GM12874 (cell line): ENCODE data around the gene TRNAU1AP.

Experiments
- CTCF ChIP-seq: IDR thresholded peaks from 2 replicates; pipeline ENCODE4 v1.5.1; 2011; ENCODE audit warnings: low read depth, mild to moderate bottlenecking, control low read depth, low read length, moderate library complexity; ENCODE audit not compliant: insufficient read depth

Gene TRNAU1AP

DNA sequence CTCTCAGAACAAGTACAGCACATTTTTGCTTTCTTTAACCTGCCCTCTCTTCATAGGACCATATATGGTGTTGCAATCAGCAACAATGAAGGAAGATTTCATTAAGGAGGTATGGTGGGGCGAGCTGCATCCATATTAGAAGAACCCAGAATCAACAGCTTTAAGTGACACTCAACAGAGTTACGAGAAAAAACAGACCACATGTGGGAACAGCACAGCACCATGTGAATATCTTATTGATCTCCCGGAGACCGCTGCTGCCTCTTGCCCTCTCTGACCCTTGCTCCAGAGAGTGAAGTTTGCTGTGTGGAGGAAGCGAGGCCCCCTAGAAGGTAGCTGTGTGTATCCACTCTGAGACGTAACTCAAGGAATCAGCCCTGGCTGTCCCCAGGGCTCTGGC, 52.1 kb downstream of the TRNAU1AP start:
- TF ChIP-seq CTCF: no peak

DNA sequence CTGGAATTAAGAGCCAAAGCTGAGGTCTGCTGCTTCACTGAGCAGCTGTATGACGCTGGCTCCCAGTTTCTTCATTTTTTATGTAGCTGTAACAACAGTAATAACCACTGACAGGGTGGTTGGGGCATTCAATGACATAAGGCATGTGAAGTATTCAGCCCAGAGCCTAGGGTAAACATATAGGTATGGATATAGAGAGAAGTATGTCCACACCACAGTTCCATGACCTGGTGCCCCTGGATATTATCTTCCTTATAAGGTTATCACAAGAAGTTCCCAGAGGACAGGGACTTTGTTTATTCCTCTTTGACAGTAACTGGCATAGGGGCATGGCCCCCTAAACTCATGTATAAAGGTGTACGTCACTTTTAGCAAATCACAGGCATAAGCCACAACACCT, 53.9 kb downstream of the TRNAU1AP start:
- TF ChIP-seq CTCF: no peak

DNA sequence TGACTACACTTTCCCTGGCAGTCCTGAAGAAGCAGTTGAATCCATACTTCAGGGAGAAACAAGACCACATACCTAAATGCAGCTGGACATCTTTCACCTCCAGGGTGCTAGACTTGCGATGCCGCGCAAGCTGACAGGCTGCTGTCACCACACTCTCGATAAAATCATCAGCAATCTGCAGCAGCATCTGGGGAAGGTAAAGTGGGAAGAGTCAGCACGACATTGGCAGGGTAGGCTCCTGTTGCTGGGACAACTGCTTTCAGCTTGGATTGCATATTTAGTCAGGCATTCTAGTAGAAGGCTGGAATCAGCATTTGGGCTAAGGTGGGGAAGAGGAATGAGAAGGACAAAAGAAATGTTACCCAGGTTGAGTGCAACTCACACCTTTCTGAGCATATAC, 60.3 kb downstream of the TRNAU1AP start:
- no peak for TF ChIP-seq CTCF
